NCI-H1417 (cell line): ENCODE measurements around the gene ASXL3.

Source experiments
- DNase-seq, 3 experiments: peaks; one replicate each; lab custom pipeline; 2025; lab: John Stamatoyannopoulos, UW

ASXL3 gene

GRCh38 chr18:33717339-33717738, 139.3 kb downstream of the ASXL3 start:
- no peak for DNase-seq

DNA sequence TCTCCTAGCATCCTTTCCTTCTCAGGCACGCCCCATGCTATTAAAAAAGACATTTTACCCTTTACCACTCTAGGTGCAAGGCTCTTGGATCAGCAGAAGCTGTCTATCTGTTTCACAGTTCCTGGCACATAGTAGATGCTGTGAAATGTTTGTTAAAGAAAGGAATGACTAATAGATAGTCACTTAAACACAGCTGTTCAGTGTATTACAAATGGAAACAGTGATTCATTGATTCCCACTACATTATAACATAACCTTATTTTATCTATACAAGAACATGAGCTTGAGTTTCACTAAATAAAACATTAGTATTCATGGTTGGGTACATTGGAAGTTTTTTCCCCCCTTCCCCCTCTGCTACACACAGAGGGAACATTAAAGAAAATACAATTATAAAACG, 142.1 kb downstream of the ASXL3 start:
- no peak for DNase-seq

- no peak for DNase-seq
Measured at GRCh38 chr18:33729556-33729955, 151.5 kb downstream of the ASXL3 start.

GRCh38 chr18:33733376-33733775, 155.4 kb downstream of the ASXL3 start:
- peak in 1 of 3 experiments; percentile 32 for DNase-seq

DNA sequence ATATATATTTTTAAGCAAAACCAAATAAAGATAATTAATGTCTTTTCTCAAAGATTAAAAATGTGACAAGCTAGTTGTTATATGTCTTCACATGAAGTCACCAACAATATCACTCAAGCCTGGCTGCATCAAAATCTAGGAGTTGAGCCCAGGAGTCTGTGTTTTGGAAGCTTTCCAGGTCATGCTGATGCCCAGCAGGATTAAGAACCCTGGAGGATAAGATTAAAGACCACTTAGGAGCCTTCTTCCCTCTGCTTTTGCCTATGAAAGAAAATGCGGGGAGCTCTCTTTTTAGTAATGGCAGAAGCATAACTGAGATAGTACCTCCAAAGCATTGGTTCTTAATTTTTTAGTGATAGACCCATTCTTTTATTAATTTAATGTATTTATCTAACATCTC, 157.4 kb downstream of the ASXL3 start:
- DNase-seq: peak in 1 of 3 experiments; percentile 35

DNA sequence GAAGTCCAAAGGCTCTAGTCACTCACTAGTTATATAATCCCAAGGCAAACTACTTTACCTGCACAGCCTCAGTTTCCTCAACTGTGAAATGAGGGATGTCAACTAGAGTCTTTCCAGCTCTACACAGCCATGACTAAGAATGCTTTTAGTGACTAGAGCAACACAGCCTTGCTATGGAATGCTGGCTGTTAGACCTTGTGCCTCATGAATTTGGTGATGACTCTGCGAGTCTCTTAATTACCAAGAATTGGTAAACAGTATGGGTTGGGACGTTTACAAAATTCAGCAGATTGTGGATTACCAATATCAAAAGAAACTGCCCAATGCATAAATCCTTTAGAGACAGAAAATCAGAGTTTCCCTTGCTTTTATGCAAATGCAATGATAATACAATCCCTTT, 163.7 kb downstream of the ASXL3 start:
- DNase-seq: no peak

- DNase-seq: no peak
Measured at GRCh38 chr18:33744032-33744697, 166.1 kb downstream of the ASXL3 start.

- DNase-seq: peak in 1 of 3 experiments; percentile 47
Measured at GRCh38 chr18:33745151-33745795, 167.3 kb downstream of the ASXL3 start.

DNA sequence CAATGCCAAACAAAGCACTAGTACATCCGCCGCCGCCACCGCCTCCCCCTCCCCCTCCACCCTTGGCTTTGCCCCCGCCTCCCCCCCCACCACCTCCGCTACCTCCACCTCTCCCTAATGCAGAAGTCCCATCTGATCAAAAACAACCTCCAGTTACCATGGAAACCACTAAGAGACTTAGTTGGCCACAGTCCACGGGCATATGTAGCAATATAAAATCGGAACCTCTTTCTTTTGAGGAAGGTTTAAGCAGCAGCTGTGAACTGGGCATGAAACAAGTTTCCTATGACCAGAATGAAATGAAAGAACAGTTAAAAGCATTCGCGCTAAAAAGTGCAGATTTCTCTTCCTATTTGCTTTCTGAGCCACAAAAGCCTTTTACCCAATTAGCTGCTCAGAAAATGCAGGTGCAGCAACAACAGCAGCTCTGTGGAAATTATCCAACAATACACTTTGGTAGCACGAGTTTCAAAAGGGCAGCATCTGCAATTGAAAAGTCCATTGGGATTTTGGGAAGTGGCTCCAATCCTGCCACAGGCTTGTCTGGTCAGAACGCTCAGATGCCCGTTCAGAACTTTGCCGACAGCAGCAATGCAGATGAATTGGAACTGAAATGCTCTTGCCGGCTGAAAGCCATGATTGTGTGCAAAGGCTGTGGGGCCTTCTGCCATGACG, 168.0 kb downstream of the ASXL3 start:
- peak in 2 of 3 experiments; percentile 21 to 89 for DNase-seq

GRCh38 chr18:33749834-33750233, 171.8 kb downstream of the ASXL3 start:
- DNase-seq: peak in 1 of 3 experiments; percentile 11

GRCh38 chr18:33750366-33750765, 172.3 kb downstream of the ASXL3 start:
- DNase-seq: peak in 1 of 3 experiments; percentile 35

GRCh38 chr18:33751613-33752221, 173.7 kb downstream of the ASXL3 start:
- peak; percentile 11 to 82 (median 50) for DNase-seq

DNA sequence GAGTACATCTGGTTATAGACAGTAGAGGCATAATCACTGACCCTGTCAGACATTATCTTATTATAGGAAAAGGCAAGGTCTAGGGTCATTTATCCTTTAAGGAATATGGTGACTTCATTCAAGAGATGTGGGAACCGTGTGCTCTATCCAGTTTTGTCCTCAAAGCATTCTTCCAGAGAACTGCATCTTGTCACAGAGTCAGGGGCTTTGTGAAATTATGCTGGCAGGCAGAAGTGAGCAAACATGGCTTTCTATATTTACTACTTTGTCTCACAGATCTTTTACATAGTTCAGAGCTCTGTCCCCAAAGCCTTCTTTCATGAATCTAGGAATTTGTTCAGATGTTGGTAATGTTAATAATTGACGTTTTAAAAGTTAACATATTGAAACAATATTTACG, 177.4 kb downstream of the ASXL3 start:
- DNase-seq: no peak

DNA sequence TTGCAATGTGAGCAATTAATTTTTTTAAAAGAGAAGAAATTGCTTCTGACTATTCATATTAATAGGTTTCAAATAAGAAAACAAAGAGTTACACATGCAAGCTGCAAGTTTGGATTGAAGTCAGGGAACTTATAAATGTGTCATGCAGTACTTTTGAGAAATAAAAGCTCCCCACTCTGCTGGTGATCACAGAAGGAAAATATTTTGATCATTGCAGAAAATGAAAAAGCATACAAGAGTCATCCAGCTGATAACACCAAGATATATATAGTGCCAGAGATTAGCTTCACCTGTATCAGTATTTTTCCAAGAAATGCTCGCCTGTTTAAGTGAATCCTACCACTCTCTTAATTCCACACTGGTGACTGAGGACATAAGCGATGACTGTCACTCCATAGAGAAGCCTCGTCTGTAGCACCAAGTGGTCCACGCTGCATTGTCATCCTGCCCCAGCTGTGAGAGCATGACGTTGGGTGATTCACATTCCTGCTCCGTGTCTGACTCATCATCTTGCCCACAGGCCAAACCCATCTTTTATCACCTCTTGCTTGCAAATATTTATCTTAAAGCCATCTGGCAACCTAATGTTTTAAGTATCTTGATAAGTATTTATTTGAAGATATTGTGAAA, 178.0 kb downstream of the ASXL3 start:
- DNase-seq: peak in 2 of 3 experiments; percentile 24 to 30

GRCh38 chr18:33757037-33757436, 179.0 kb downstream of the ASXL3 start:
- no peak for DNase-seq

DNA sequence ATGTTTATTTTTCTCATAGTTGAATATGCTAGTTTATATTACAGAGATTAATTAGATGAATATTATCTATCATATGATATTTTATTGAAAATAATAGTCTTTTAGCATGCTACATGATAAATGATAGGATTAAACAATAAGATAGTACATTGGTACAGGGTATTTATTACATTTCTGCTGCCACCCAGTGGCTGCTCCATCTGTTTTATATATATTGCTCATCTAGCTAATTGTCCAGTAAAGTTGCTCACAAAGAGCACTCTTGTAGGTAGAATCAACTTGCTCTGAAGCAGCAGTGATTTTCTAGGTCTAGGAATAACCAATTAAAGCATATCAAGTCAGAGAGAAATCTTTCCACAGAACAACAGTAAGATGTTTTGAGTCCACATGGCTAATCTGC, 183.3 kb downstream of the ASXL3 start:
- peak; percentile 9 to 46 (median 9) for DNase-seq

- DNase-seq: peak; percentile 33 to 54 (median 38)
Measured at GRCh38 chr18:33781429-33781828, 203.4 kb downstream of the ASXL3 start.
